Subcutaneous adipose tissue (tissue), 4 donors: ENCODE data around the gene UCP3. TPM values are rescaled to one million over a fixed set of nuclear protein-coding genes. Genes with fewer than 3 reads are reported as not detected.

Experiments
- total RNA-seq, 4 donors: library from RNA; depleted of rRNA; stranded (reverse); fragments of >200 nt; gene quantifications; one replicate each; pipeline ENCODE4 v1.1.0, GENCODE V29; 2016
- TF ChIP-seq, protein P1 (sequence below): fragments of 450-650 bp; IDR thresholded peaks from one replicate; pipeline ENCODE4 v1.5.1; 2016; ENCODE audit warnings: low read depth, mild to moderate bottlenecking, control low read depth, antibody characterized with exemption, moderate library complexity

UCP3 gene
- total RNA-seq, 4 donors from 2014 or later = 0.44 to 1.7 (median 0.78) TPM

DNA sequence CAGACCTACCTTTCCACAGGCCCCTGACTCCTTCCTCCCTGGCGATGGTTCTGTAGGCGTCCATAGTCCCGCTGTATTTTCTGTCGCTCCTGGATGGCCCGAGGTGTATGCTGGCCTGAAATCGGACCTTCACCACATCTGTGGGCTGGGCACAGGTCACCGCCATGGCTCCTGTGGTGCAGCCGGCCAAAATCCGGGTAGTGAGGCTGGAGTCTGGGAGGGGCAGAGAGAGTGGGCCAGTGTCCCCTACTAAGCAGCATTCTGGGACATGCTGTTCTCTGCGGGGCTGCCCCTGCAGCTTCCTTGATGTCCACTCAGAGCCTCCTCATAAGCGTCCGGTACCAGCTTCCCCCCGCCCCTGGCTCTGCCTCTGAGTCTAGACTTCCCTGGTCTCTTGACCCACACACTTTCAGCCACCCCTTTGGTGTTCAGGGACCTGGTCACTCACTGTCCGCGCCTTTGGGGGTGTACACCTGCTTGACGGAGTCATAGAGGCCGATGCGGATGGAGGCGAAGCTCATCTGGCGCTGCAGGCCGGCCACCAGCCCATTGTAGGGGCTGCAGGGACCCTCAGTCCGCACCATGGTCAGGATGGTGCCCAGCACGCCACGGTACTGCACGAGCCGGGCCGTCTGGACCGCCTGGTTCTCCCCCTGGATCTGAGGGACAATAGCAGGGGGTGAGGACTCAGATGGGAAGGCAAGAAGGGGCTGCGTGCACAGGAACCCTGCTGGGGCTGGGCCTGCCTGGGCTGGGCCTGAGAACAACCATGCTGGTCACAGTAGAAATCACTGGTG is 3.0 kb downstream of the UCP3 start:
- TF ChIP-seq, protein P1, sequence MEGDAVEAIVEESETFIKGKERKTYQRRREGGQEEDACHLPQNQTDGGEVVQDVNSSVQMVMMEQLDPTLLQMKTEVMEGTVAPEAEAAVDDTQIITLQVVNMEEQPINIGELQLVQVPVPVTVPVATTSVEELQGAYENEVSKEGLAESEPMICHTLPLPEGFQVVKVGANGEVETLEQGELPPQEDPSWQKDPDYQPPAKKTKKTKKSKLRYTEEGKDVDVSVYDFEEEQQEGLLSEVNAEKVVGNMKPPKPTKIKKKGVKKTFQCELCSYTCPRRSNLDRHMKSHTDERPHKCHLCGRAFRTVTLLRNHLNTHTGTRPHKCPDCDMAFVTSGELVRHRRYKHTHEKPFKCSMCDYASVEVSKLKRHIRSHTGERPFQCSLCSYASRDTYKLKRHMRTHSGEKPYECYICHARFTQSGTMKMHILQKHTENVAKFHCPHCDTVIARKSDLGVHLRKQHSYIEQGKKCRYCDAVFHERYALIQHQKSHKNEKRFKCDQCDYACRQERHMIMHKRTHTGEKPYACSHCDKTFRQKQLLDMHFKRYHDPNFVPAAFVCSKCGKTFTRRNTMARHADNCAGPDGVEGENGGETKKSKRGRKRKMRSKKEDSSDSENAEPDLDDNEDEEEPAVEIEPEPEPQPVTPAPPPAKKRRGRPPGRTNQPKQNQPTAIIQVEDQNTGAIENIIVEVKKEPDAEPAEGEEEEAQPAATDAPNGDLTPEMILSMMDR = no peak

DNA sequence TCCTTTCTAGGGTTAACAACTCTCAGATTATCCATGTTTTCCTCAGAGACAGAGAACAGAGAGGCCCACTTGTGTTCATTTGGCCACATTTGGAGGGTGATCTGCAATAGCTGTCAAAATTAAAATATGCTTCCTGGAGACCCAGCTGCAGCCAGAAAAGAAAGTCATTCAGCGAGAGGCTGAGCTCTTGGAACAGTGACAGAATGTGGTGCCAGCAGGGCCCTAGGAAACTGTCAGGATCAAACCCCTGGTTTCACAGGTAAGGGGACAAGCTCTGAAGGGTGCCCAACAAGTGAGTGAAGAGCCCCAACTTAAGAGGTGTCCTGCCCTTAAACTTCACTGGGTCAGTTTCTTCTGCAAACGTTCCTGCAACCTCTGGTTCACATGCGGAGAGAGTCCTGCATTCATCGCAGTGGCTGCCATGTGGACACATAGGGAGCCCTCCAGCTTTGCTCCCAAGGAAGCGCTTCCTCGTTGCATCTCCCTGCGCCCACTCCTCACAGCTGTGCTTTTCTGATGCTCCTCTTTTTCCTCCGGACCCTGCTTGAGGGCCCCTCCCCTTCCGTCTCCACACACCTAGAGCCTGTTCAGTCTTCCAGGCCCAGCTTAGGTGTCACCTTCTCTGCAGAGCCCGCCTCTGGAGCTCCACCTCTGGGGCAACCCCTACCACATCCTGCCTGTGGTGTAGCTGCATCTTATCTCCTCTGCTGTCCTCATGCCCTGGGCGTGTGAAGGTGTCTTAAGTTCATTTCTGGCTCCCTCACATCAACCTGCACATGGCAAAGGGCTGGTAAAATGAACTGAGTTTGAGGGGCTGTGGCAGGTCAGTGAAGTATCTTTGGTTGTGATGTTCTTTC is 3.9 kb downstream of the UCP3 start:
- TF ChIP-seq, protein P1 = no peak

DNA sequence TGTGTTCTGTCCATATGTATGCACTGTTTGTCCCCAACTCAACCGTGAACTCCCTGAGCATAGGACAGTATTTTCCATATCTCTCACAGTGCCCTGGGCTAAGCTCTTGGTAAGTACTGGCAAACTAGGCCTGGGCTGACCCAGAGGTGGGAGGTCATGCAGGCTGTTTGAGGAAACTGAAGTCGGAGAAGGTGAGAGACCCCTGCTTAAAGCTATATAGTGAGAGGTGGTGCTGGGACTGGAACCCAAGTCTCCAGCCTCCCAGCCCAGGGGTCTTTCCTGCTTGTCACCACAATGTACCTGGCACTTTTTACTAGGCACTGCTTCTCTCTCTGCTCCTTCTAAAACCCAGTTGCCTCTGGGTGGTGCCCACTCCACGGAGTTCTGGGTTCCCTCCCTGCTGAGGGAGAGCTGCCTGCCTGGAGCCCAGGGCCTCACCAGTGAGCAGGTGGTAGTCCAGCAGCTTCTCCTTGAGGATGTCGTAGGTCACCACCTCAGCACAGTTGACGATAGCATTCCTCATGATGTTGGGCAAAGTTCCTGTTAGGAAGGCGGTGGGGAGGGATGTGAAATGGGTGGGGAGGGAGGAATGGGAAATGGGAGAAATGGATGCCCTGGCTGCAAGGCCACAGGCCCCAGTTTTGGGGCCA is 4.7 kb downstream of the UCP3 start:
- TF ChIP-seq, protein P1 = no peak

DNA sequence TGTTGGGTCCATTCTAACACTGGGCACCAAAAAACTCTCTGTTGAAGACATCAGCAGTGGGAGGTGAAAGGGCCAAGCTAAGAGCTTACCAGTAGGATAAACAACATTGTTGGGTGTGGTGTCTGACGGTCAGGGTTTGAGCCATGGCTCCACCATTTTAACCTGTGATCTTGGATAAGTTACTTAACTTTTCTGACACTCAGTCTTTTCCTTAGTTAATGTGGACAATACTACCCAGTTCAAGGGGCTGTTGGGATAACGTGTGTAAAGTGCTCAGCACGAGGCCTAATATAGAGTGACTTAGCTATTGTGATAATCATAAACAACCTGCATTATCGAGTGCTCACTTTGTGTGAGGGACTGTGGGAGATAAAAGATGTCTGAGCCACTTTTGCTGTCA is 6.1 kb downstream of the UCP3 start:
- TF ChIP-seq, protein P1 = no peak

GRCh38 chr11:74001822-74002286 is 7.0 kb downstream of the UCP3 start:
- TF ChIP-seq, protein P1 = no peak

DNA sequence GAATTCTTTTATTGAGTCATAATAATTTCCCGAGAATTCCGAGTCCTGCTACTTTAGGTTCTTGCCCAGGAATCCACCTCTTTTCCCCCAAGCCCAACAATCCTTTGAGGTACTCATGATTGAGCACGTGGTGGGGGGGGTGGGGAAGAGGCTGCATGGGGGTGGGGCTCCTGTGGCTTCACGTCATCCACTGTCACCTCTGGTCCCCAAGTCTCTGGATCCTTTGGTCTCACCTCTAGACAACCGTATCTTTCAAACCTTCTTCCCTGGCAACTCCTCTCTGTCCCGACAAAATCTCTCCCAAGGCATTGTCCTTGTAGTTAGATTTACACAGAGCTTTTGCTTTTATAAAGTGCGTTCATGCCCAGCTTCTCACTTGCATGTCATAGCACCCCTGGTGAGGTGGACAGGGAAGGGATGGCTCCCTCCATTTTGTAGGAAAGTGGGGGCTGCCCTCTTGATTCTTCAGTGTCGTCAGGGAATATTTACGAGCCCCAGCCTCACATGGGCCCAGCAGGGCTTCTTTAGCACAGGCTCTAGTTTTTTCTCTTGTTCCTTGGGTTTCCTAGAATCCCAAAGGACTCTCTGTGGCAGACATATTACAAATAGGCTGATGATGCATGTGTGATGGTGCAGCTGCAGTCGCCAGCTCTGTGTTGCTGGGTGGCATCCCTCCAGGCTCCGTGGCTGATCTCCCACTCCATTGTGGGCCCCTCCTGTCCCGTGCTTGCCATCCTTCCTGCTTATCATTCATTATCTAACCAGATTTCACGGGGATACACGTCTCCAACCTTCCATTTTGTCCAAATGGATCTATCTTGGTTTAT is 8.4 kb downstream of the UCP3 start:
- TF ChIP-seq, protein P1 = no peak
